PC-9 (cell line): ENCODE results near the gene EFHB.
"Not testable (repeated sequence)": the region's sequence is repeated elsewhere in the genome, so short reads cannot be mapped to it uniquely, and the experiment has no call there.

ENCODE experiments used
- CTCF ChIP-seq: fragments of 200-600 bp; sonication (generic); conservative IDR thresholded peaks from 2 replicates; pipeline ENCODE4 v1.6.1; 2017; ENCODE audit warnings: mixed run types, antibody characterized with exemption, mild to moderate bottlenecking, moderate library complexity
- EZH2 ChIP-seq: fragments of 200-600 bp; sonication (generic); IDR thresholded peaks from 2 replicates; pipeline ENCODE4 v1.8.0; 2017; ENCODE audit warnings: antibody characterized with exemption, low read depth

GRCh38 chr3:19899833-19900232, 34.2 kb downstream of the EFHB start:
- not testable (repeated sequence) for TF ChIP-seq CTCF, EZH2
